AG10803 (cell line): ENCODE data around the gene COLEC11.
"Not testable (repeated sequence)": the region's sequence is repeated elsewhere in the genome, so short reads cannot be mapped to it uniquely, and the experiment has no call there.

ENCODE experiments used
- DNase-seq: peaks from one replicate; pipeline ENCODE4 v3.0.0; 2010; ENCODE audit warnings: low read depth
- H3K4me3 ChIP-seq: 2 replicates; pipeline ENCODE4 v1.5.1; 2011; ENCODE audit warnings: mild to moderate bottlenecking, low read length, control low read depth
- CTCF ChIP-seq: conservative IDR thresholded peaks from 2 replicates; pipeline ENCODE4 v1.5.1; 2011; ENCODE audit warnings: mild to moderate bottlenecking, low read length, control low read depth, inconsistent platforms

Gene COLEC11

DNA sequence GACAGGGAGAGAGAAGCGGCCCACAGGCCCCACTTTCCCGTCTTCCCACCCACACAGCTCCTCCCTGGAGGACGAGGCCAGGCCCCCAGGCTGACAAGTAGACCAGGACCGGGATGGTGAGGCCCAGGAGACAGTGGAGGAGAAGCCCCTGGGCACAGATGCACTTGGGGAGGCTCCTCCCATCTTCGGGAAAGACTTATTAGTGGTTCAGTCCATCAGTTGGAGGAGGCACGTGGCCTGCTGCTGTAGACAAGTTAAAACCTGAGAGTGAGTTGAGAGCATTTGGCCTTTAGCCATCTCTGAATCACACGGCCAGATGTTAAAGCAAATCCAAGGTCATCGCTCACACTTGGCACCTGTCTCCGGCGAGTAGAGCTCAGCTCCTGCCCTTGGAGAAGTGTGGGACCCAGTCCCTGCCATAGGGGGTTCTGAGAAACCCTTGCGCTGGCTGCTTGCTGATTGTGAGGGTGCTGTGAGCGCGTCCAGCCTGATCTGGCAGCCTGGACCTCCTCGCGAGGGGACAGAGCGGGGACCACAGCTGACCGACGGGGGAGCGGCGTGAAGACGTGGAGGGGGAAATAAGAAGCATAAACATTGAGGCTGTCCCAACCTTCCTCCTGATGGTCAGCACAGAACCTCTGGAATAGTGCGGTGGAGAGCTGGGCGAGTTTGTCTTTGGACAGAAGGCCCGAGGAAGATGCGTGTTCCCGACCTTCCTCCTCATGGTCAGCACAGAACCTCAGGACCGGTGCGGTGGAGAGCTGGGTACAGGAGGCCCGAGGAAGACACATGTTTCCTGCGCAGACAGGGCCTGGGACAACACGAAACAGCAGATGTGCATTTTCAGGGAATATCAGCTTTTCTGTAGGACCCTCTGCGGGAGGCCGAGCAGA, 38.4 kb downstream of the COLEC11 start:
- no peak overlapping the region for H3K4me3 ChIP-seq
- no peak for TF ChIP-seq CTCF
- peak; percentile 12 for DNase-seq

DNA sequence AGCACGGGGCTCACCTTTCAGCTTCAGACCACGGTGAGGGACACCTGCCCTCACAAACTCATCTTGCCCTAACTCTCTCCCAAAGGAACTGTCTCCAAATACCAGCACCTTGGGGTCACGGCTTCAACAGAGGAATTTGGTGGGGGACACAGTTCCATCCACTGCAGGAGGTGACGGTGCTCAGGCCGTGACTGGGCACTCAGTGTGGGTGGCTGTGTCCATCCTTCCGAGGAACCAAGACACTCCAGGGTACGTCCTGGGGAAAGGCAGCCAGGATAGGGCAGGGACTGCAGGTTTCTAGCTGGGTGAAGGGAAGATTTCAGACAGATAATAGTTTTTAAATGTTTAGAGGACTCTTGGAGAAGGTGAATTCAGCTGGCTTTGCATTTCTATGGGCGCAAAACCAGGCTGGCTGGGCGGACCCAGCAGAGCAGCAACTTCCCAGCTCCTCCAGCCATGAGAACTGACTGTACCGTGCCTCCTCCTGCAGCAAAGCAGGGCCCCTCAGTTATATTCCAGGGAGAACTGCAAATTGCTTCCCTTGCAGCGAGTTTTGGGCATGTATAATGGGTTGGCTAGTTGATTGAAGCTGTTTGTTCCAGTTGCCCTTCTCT, 39.2 kb downstream of the COLEC11 start:
- no peak overlapping the region for H3K4me3 ChIP-seq
- no peak for DNase-seq
- TF ChIP-seq CTCF, result no peak

DNA sequence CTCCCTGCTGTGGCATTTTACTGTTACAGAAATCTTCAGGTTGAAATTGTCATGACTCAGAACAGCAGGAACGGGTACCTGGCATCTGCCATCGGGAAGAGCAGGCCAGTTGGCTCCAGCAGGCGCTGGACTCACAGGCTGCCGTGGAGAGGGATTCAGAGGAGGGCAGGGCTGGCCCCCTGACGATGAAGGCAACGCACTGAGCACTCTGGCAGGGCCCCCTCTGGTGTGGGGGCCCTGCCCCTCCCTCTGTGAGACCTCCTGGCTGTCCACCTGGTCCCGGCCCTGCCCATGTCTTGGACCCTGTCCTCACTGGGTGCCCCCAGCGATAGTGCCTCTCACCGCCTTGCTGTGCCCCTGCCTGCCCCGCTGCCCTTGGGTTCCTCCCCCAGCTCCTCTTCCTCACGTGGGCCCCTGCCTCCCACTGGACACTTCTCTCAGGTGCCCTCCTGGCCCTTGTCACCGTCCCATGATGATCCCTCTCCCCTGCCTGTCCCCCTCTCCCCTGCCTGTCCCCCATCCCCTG, 39.7 kb downstream of the COLEC11 start:
- no peak overlapping the region for H3K4me3 ChIP-seq
- no peak for DNase-seq
- no peak for TF ChIP-seq CTCF

- H3K4me3 ChIP-seq, result peak overlapping the region; percentile 26
- DNase-seq, result no peak
Measured at GRCh38 chr2:3635171-3635974, 40.5 kb downstream of the COLEC11 start.

DNA sequence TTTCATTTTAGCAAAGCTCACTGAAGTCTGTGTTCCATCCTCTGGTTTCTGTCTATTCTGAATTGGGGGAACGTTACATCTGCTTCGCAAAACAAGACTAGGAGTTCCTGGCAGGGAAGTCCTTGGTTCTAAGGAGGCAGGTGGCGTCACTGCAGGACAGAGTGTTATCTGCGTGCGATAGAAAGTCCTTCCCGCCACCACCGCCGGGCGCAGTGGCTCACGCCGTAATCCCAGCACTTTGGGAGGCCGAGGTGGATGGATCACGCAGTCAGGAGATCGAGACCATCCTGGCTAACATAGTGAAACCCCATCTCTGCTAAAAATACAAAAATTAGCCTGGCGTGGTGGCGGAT, 41.0 kb downstream of the COLEC11 start:
- peak overlapping the region; percentile 20; the same call in 1 of the 2 replicates for H3K4me3 ChIP-seq
- DNase-seq, result not testable (repeated sequence)

More at GRCh38 chr2:3635171-3635974, 40.5 kb downstream of the COLEC11 start:
- TF ChIP-seq CTCF, result no peak

DNA sequence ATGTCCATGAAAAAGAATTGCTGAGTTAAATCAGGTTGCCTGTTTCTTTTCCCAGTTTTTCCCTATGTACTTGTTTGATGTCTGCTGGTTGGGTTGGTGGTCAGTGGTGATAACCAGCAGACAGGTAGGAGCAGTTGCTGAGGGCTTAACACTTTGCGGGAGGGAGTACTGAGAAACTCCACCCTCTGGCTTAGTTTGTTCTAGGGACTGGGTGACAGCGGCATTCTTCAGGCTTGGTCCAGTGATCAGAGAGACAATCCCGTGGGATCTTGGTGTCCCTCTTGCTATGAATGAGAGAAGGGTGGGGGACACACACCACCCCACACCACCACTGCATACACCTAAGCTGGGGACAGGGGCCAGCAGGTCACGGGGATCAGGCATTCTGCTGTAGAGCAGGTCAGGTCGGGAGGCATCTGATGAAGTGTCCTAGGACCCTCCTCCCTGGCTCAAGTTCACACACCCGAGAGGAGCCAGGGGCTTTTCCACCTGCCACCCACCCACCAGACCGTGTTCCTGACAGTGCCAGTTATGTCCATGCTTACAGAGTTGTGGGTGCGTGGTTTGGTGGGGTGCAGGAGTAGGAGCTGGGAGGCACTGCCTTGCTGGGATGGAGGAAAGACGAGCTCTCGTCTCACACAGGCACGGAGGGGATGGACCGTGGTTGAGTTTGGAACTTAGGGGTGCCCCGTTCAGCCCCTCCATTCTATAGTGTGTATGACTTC, 41.8 kb downstream of the COLEC11 start:
- no peak for TF ChIP-seq CTCF
- DNase-seq, result no peak
- H3K4me3 ChIP-seq, result no peak overlapping the region

DNA sequence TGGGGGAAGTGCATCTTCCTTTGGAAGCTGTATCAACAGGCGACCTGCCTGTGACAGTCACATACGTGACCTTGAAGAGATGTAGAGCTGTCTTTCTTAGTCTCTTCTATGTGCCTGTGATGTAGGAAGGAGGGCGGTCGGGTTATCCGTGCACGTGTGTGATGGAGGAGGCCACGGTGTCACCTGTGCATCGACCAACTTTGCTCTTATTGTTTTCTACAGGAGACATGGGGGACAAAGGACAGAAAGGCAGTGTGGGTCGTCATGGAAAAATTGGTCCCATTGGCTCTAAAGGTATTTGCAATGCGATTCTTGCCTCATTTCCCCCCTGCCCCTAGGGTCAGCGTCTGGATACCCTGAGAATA, 42.4 kb downstream of the COLEC11 start:
- no peak overlapping the region for H3K4me3 ChIP-seq
- no peak for TF ChIP-seq CTCF
- no peak for DNase-seq
